Measurements from ENCODE around the gene CASS4.

Gene CASS4

GRCh38 chr20:56451056-56451765 is 39.2 kb downstream of the CASS4 start:
- no peak for DNase-seq

GRCh38 chr20:56453352-56453751 is 41.3 kb downstream of the CASS4 start:
- no peak for DNase-seq

DNA sequence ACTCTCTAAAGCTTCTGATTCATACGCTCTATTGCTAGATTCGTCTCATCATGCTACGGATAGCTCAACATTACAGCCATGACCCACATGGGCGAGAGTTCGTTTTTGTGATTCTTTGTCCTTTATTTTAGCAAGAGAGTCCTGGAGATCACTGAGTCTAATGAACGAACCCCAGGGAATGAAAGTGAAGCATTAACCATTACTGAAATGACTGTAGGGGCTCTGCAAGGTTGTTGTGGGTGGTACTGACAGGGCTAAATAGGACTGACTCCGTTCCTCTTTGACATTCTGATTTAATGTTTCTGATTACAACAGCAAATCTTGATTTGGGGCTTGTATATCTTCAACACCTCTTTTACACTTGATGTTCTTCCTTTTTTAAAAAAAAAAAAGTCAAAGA is 42.7 kb downstream of the CASS4 start:
- no peak for DNase-seq

DNA sequence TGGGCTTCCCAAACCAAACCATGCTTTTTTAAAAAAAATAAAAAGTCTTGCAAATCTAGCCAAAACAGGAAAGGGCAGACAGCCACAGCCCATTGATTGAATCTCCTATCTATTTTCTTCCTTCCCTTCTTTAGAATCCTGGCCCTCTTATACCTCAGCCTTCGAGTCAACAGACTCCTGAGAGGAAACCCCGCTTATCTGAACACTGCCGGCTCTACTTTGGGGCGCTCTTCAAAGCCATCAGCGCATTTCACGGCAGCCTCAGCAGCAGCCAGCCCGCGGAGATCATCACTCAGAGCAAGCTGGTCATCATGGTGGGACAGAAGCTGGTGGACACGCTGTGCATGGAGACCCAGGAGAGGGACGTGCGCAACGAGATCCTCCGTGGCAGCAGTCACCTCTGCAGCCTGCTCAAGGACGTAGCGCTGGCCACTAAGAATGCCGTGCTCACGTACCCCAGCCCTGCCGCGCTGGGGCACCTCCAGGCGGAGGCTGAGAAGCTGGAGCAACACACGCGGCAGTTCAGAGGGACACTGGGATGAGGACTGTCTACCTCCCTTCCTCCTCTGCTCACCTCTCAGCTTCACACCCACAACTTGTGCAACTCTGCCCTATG is 46.3 kb downstream of the CASS4 start:
- DNase-seq = no peak

DNA sequence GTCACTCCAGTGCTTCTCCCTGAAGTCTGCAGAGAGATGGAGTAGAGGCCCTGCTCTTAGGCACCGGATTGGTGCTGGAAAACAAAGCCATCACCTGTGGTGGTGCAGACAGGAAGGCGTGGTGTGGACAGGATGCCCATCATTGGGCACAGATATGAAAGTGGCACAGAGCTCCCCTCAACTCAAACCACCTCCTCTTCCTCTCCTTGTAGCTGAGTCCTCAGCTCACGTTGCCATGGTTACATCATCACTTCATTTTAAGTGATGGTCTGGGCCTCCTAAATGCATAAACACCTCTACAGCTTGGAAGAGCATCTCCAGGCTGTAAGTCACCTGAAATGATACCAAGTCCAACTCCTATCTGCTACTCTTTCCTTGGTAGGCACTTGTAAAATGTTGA is 48.4 kb downstream of the CASS4 start:
- no peak for DNase-seq

GRCh38 chr20:56461576-56461975 is 49.5 kb downstream of the CASS4 start:
- DNase-seq = no peak

- DNase-seq = no peak
Observed at GRCh38 chr20:56463428-56463827, 51.4 kb downstream of the CASS4 start.

DNA sequence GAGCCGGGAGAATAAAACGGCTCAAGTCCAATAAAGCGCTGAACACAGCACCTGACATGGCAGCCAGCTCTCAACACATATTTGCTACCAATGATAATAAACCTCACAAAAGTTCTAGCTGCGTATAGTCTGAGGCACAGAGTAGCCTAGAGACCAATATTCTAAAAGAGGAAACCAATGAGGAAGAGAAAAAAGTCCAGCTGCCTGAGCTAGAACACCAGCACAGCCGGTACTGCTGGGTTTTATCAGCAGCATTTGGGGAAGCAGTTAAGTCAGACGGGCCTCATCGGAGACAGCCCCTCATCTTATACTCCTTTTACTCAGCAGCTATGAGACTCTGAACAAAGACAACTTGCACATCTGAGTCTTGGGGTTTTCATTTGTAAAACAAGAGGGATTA is 53.9 kb downstream of the CASS4 start:
- DNase-seq = no peak

DNA sequence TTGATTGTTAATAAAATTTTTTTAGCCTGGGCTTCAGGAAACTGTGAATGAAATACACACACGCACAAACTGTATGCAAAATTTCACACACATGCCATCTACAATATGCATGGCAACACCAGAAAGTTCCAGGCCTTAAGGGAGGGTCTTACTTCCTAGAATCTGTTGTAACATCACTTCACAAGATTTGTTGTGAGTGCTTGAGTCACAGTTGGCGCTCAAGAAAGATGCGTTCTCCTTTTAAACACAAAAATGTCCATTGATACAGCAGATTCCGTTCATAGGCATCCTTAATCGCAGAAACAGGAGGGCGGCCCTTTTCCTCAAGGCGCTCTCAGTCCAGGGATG is 55.9 kb downstream of the CASS4 start:
- no peak for DNase-seq

DNA sequence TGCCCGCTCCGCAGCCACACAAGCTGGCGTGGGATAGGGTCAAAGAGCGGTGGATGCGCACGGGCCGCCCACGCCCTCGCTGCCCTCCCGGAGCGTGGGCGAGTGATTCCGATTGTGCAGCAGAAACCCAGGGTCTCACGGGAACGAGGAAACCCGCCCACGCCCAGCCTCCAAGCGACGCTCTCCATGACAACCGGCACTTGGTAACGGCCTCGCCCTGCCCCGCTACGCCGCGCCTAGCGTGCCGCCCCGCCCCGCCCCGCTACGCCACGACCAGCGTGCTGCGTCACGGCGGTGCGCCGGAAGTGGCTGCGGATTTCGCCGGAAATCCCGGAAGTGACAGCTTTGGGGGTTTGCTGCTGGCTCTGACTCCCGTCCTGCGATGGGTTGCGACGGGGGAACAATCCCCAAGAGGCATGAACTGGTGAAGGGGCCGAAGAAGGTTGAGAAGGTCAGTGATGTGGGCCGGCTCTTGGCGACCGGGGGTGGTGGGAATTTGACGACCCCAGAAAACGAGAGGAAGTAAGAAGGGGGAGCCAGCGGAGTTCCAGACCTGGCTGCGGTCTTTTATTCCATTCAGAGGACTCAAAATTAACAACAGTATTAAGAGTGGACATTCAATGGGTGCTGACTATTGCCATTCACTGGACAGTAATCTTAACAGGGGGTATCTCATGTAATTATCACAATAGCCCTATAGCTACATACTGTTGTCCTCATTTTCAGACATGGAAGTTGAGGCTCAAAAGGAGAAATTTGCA is 56.4 kb downstream of the CASS4 start, which contains the start of gene RTF2:
TSS of gene RTF2 (plus strand) at position 312 of the 761 bp plus-strand sequence. CDS start at position 383, 71 bp downstream.
- peak; percentile 95 for DNase-seq

GRCh38 chr20:56469077-56469449 is 57.0 kb downstream of the CASS4 start:
- no peak for DNase-seq

DNA sequence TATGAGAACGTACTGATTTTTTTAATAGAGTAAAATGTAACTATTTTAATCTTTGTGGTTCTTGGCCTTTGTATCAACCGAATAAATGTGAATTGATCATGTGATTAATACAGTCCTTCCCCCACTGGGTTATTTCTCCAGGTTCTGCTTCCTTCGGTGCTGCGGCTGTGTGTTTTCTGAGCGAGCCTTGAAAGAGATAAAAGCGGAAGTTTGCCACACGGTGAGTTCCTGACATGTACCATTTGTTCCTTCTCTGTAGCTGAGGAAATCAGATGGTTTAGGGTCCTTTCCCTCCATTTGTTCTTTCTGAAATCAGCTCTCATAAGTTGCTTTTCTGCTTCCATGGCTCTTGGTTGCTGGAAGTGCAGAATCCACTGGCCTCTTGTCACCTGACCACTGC is 71.9 kb downstream of the CASS4 start:
- no peak for DNase-seq

DNA sequence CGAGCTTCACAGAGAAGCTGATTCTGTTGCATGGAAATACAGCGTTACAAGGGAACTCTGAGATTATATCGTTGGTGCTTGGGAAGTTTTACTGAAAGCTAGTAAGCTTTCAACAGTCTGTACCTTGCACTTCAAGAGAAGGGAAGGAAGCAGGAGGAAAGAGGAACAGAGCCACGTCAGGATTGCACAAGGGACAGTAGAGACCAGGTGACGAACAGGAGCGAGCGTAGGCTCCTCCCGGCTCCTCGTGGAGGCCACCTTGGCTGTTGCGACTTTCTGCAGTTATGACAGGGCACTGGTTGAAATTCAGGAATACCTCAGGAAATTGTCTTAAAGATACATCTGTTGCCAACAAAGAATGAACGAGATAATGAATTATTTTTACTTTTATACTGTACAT is 75.2 kb downstream of the CASS4 start:
- DNase-seq = no peak

DNA sequence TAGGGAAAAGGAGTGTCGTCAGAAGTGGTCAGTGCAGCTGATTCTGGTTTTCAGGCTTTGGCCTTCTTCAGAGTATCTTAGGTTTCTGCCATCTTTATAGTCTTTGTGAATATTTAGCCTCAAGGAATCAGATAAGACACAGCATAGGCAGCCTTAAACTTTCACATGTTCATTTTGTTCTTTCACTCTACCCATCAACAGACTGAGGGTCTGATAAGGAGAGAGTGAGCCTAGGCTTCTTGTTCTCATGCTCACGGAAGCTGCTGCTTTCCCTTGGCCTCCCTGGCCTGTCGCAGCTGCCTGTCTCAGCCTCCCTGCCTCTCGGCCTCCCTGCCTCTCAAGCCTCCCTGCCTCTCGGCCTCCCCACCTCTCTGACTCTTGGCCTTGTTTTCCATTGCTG is 76.5 kb downstream of the CASS4 start:
- DNase-seq = no peak

DNA sequence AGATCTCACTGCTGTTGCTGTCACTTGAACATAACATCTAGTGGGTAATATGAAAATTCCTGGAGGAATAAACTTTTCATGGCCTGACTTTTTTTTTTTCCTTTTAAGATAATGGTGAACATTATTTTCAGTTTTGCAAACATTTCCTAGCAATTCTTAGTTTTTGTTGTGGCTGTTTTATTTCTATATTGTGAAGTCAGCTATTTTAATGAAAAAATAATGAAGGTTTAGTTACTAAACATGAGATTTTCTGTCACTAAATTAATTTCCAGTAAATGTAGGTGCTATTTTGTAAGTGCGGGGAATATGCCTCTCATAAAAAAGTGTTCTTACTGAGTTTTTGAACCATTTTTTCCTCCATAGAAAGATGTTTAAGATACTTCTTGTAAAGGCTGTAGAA is 89.1 kb downstream of the CASS4 start:
- no peak for DNase-seq

- DNase-seq = no peak
Observed at GRCh38 chr20:56503916-56504315, 91.9 kb downstream of the CASS4 start.

DNA sequence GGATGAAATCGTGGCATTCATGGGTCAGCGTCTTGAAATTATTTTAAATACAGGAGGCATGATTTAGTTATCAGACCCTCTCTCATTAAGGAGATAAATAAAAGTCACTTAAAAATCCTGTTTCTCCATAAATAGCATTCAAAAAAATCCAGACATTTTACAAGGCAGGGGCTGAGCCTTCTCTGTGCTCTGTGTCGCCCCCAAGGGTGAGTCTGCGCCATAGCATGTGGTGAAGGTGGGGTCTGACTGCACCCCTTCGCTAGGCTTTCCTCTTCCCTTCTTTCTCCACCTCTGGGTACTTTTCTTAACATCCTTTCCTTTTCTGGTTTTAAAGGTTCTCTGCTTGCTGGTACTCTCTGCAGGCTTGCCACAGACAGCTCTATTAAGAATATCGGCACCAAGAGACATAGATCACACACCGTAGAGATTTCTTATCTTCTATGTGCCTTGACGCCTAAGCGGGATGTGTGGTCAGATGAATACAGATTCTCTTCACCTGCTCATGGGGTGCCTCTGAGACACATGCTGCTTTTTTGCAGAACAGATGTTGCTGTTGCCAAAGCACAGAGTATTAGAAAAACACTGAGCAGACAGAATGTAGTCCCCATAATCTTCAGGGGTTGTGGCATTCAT is 92.4 kb downstream of the CASS4 start:
- no peak for DNase-seq

- DNase-seq = no peak
Observed at GRCh38 chr20:56506103-56506502, 94.0 kb downstream of the CASS4 start.
